WI38 (cell line): Measurements from ENCODE around the gene BLCAP.

Experiments used
- H3K4me3 ChIP-seq: 2 replicates; pipeline ENCODE4 v1.5.1; 2011; ENCODE audit warnings: low read depth, mild to moderate bottlenecking, control low read depth, low read length
- CTCF ChIP-seq: IDR thresholded peaks from 2 replicates; pipeline ENCODE4 v1.5.1; 2012; ENCODE audit warnings: low read depth, mild to moderate bottlenecking, control low read depth, low read length

BLCAP gene

GRCh38 chr20:37505263-37506151 lies 22.2 kb downstream of the BLCAP start:
- TF ChIP-seq CTCF: no peak
- no peak overlapping the region for H3K4me3 ChIP-seq

GRCh38 chr20:37504404-37505096 lies 23.1 kb downstream of the BLCAP start:
- no peak for TF ChIP-seq CTCF
- H3K4me3 ChIP-seq: no peak overlapping the region

- H3K4me3 ChIP-seq: no peak overlapping the region
- TF ChIP-seq CTCF: no peak
These were observed 24.3 kb downstream of the BLCAP start for GRCh38 chr20:37503256-37503927.

GRCh38 chr20:37502654-37503053 lies 25.0 kb downstream of the BLCAP start:
- no peak for TF ChIP-seq CTCF
- no peak overlapping the region for H3K4me3 ChIP-seq

GRCh38 chr20:37501940-37502339 lies 25.7 kb downstream of the BLCAP start:
- TF ChIP-seq CTCF: no peak
- no peak overlapping the region for H3K4me3 ChIP-seq

- no peak overlapping the region for H3K4me3 ChIP-seq
- no peak for TF ChIP-seq CTCF
These were observed 27.4 kb downstream of the BLCAP start for GRCh38 chr20:37500311-37500710.
